Measurements from ENCODE around the gene RIN3.

- TF ChIP-seq, protein P1, sequence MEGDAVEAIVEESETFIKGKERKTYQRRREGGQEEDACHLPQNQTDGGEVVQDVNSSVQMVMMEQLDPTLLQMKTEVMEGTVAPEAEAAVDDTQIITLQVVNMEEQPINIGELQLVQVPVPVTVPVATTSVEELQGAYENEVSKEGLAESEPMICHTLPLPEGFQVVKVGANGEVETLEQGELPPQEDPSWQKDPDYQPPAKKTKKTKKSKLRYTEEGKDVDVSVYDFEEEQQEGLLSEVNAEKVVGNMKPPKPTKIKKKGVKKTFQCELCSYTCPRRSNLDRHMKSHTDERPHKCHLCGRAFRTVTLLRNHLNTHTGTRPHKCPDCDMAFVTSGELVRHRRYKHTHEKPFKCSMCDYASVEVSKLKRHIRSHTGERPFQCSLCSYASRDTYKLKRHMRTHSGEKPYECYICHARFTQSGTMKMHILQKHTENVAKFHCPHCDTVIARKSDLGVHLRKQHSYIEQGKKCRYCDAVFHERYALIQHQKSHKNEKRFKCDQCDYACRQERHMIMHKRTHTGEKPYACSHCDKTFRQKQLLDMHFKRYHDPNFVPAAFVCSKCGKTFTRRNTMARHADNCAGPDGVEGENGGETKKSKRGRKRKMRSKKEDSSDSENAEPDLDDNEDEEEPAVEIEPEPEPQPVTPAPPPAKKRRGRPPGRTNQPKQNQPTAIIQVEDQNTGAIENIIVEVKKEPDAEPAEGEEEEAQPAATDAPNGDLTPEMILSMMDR (IDR thresholded peaks at IDR 0.05) = no peak
- TF ChIP-seq EZH2phosphoT487 (IDR thresholded peaks at IDR 0.05) = no peak
Measured at GRCh38 chr14:92534932-92535643, 21.5 kb downstream of the RIN3 start.

All from neural progenitor cell (in vitro differentiated cells).